OCI-LY1 (cell line): Measurements from ENCODE around the gene BST1.

Experiments
- H2AFZ ChIP-seq: fragments of 200-600 bp; sonication (generic), shearing (Covaris generic); 2 replicates; pipeline ENCODE4 v1.6.0; 2014; ENCODE audit warnings: antibody characterized with exemption, mild to moderate bottlenecking, low read length
- H3F3A ChIP-seq: fragments of 200-600 bp; sonication (generic), shearing (Covaris generic); 2 replicates; pipeline ENCODE4 v1.6.0; 2014; ENCODE audit warnings: mild to moderate bottlenecking, antibody characterized with exemption, low read length, moderate library complexity; ENCODE audit not compliant: insufficient read depth
- H3K27ac ChIP-seq: fragments of 200-600 bp; sonication (generic); 2 replicates; pipeline ENCODE4 v1.5.1; 2014; ENCODE audit warnings: low read length, mixed run types, mild to moderate bottlenecking, low read depth; ENCODE audit not compliant: poor library complexity, severe bottlenecking
- H3K27me3 ChIP-seq: fragments of 200-600 bp; sonication (generic); 2 replicates; pipeline ENCODE4 v1.6.0; 2014; ENCODE audit warnings: antibody characterized with exemption, mild to moderate bottlenecking, low read length, moderate library complexity; ENCODE audit not compliant: insufficient read depth
- H3K36me3 ChIP-seq: fragments of 200-600 bp; sonication (generic); 2 replicates; pipeline ENCODE4 v1.6.1; 2014; ENCODE audit warnings: mild to moderate bottlenecking, antibody characterized with exemption, low read length, moderate library complexity, mixed read lengths; ENCODE audit not compliant: insufficient read depth
- H3K4me1 ChIP-seq: fragments of 200-600 bp; sonication (generic); 2 replicates; pipeline ENCODE4 v1.5.1; 2014; ENCODE audit warnings: mild to moderate bottlenecking, low read length, moderate library complexity; ENCODE audit not compliant: insufficient read depth, severe bottlenecking
- H3K4me2 ChIP-seq: fragments of 200-600 bp; sonication (generic), shearing (Covaris generic); 2 replicates; pipeline ENCODE4 v1.6.1; 2014; ENCODE audit warnings: low read length
- H3K4me3 ChIP-seq: fragments of 200-600 bp; sonication (generic); 2 replicates; pipeline ENCODE4 v1.5.1; 2014; ENCODE audit warnings: low read length, low read depth, mild to moderate bottlenecking, mixed read lengths; ENCODE audit not compliant: poor library complexity, severe bottlenecking
- H3K79me2 ChIP-seq: fragments of 200-600 bp; shearing (Covaris generic); 2 replicates; pipeline ENCODE4 v1.6.1; 2016; ENCODE audit warnings: mixed run types, low read length, mixed read lengths; ENCODE audit not compliant: insufficient read depth
- H3K9ac ChIP-seq: fragments of 200-600 bp; sonication (generic), shearing (Covaris generic); 2 replicates; pipeline ENCODE4 v1.6.1; 2014; ENCODE audit warnings: mild to moderate bottlenecking, low read length, mixed read lengths
- H3K9me2 ChIP-seq: fragments of 200-600 bp; sonication (generic), shearing (Covaris generic); 2 replicates; pipeline ENCODE4 v1.6.1; 2014; ENCODE audit warnings: low read depth, mild to moderate bottlenecking, low read length, mixed read lengths
- H3K9me3 ChIP-seq: fragments of 200-600 bp; shearing (Covaris generic); 2 replicates; pipeline ENCODE4 v1.6.1; 2014; ENCODE audit warnings: low read length, mixed read lengths
- H4K20me1 ChIP-seq: fragments of 200-600 bp; sonication (generic), shearing (Covaris generic); 2 replicates; pipeline ENCODE4 v1.6.0; 2016; ENCODE audit warnings: mild to moderate bottlenecking, low read length; ENCODE audit not compliant: insufficient read depth
- CTCF ChIP-seq: fragments of 200-600 bp; sonication (generic), shearing (Covaris generic); IDR thresholded peaks from 2 replicates; pipeline ENCODE4 v1.5.1; 2017; ENCODE audit warnings: mild to moderate bottlenecking, antibody characterized with exemption, low read length, moderate library complexity, mixed read lengths
- EZH2 ChIP-seq: fragments of 200-600 bp; sonication (generic), shearing (Covaris generic); IDR thresholded peaks from 2 replicates; pipeline ENCODE4 v1.8.0; 2017; ENCODE audit warnings: borderline replicate concordance, mixed run types, mild to moderate bottlenecking, antibody characterized with exemption, low read length, moderate library complexity, mixed read lengths

BST1 gene

GRCh38 chr4:15714141-15714540, 11.3 kb downstream of the BST1 start:
- H3K4me1 ChIP-seq, result no peaks in the 10 kb centered on the region

DNA sequence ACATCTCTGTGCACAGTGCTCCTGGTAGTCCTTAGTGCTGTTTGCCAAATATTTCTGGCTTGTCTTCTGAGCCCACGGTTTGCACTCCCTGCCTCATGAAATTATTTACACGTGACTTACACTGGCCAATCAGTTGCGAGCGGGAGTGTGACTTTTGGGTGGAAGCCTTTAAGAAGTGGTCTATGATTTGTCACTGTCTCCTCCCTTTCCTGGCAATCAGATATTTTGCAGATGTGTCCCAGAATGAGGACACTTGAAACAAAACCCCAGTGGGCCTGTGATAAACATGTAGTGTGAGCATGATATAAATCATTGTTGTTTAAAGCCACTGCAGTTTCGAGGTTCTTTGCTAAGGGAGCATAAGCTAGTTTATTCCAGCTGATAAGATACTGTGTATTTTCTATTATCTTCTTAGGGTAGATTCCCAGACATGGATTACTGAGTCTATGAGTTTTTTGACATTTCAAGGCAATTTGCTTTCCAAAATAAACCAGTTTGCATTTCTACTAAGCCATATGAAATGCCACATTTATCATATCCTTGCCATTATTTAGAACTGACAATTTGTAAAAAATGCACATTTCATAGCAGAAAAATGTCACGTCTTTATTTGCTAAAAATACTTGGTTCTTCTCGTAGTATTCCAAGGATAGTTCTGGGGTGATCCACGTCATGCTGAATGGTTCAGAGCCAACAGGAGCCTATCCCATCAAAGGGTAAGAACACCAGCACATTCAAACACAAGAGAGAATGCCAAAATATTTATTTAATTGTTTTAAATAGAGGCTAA, 12.0 kb downstream of the BST1 start:
- H3K4me1 ChIP-seq, result no peaks in the 10 kb centered on the region
- H2AFZ ChIP-seq, result no peak overlapping the region
- H3F3A ChIP-seq, result no peaks in the 10 kb centered on the region
- H3K4me2 ChIP-seq, result no peak overlapping the region
- TF ChIP-seq CTCF, result no peak
- no peak overlapping the region for H3K9ac ChIP-seq
- H4K20me1 ChIP-seq, result no peaks in the 10 kb centered on the region
- no peaks in the 10 kb centered on the region for H3K9me2 ChIP-seq
- no peak overlapping the region for H3K4me3 ChIP-seq
- H3K27ac ChIP-seq, result no peak overlapping the region
- no peaks in the 10 kb centered on the region for H3K27me3 ChIP-seq
- no peaks in the 10 kb centered on the region for H3K9me3 ChIP-seq
- H3K36me3 ChIP-seq, result no peaks in the 10 kb centered on the region
- no peaks in the 10 kb centered on the region for H3K79me2 ChIP-seq

More at GRCh38 chr4:15714141-15714540, 11.3 kb downstream of the BST1 start:
- Histone ChIP-seq H3K79me2 (no peaks in the 10 kb centered on the region), H3K9me3 (no peaks in the 10 kb centered on the region), H3K9ac (no peak overlapping the region), H4K20me1 (no peaks in the 10 kb centered on the region), H3K4me2 (no peak overlapping the region), H3K9me2 (no peaks in the 10 kb centered on the region), H3K36me3 (no peaks in the 10 kb centered on the region), H3K27ac (no peak overlapping the region), H3F3A (no peaks in the 10 kb centered on the region), H3K4me3 (no peak overlapping the region), H3K27me3 (no peaks in the 10 kb centered on the region), H2AFZ (no peak overlapping the region)
- TF ChIP-seq CTCF (no peak), EZH2 (no peak)

DNA sequence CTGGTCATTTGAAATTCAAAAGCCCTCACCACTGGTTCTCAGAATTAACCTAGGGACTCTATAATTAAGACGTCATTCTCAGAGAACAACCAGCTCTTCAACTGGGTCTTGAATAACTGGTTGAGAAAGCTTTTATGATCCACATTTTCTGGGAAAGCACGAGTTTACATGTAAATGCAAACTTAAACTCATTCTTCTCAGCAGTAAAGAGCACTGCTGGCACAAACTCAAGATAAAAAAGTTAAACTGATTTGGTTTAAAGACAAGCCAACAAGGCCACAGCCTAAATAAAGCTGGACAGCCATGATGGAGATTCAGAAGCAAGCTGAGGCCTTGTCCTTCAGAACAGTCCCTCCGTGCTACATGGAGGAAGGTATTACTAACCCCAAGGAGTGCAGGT, 13.2 kb downstream of the BST1 start:
- H2AFZ ChIP-seq, result no peak overlapping the region

More for the DNA sequence above, 13.2 kb downstream of the BST1 start:
- Histone ChIP-seq H3K27me3 (no peaks in the 10 kb centered on the region), H3K4me1 (no peaks in the 10 kb centered on the region), H3K4me2 (no peak overlapping the region), H3K79me2 (no peaks in the 10 kb centered on the region), H3K9me3 (no peaks in the 10 kb centered on the region), H3K9me2 (no peaks in the 10 kb centered on the region), H3F3A (no peaks in the 10 kb centered on the region), H3K27ac (no peak overlapping the region), H3K4me3 (no peak overlapping the region), H3K9ac (no peak overlapping the region), H4K20me1 (no peaks in the 10 kb centered on the region), H3K36me3 (no peaks in the 10 kb centered on the region)
- TF ChIP-seq CTCF, result no peak
- TF ChIP-seq EZH2, result no peak
